ENCODE data around the gene CGB2.
"Not testable (repeated sequence)": the region's sequence is repeated elsewhere in the genome, so short reads cannot be mapped to it uniquely, and the experiment has no call there.

GRCh38 chr19:49030323-49030722 is 1.4 kb upstream of the CGB2 start:
- TF ChIP-seq CTCF (conservative IDR thresholded peaks at IDR 0.05; ENCODE audit: low read length); EZH2phosphoT487 (IDR thresholded peaks at IDR 0.05; ENCODE audit: borderline replicate concordance, low read depth, low read length): not testable (repeated sequence)

Measured in OCI-LY7 (cell line).